Uterus (tissue), 4 donors: ENCODE measurements around the gene C1orf21. TPM values are rescaled to one million over a fixed set of nuclear protein-coding genes. Genes with fewer than 3 reads are reported as not detected.

Experiments
- DNase-seq, 2 donors: peaks; one replicate each; pipeline ENCODE4 v3.0.0-alpha.2; 2019 to 2020
- H3K27ac ChIP-seq, 2 donors: fragments of 200-600 bp; sonication (generic); 1 replicate in 1 of 2; 2 replicates in 1 of 2; pipeline ENCODE4 v1.5.1; 2016 to 2018
- H3K27me3 ChIP-seq, 2 donors: fragments of 200-600 bp; sonication (generic); one replicate each; pipeline ENCODE4 v1.5.1; 2018 to 2019; ENCODE audit warnings: control low read depth in 1 of 2
- H3K36me3 ChIP-seq, 2 donors: fragments of 200-600 bp; sonication (generic); one replicate each; pipeline ENCODE4 v1.5.1; 2019; ENCODE audit warnings: control low read depth in 1 of 2
- H3K4me1 ChIP-seq, 2 donors: fragments of 200-600 bp; sonication (generic); one replicate each; pipeline ENCODE4 v1.5.1; 2018 to 2019; ENCODE audit warnings: control low read depth in 1 of 2
- H3K4me3 ChIP-seq, 2 donors: fragments of 200-600 bp; sonication (generic); 1 replicate in 1 of 2; 2 replicates in 1 of 2; pipeline ENCODE4 v1.5.1; 2018 to 2019; ENCODE audit warnings: mild to moderate bottlenecking in 1 of 2
- H3K9me3 ChIP-seq, 2 donors: fragments of 200-600 bp; sonication (generic); one replicate each; pipeline ENCODE4 v1.5.1; 2019; ENCODE audit warnings: control low read depth in 1 of 2
- CTCF ChIP-seq, 4 experiments: fragments of 200-600 bp in 2 of 4; fragments of 450-650 bp in 2 of 4; sonication (generic) in 2 of 4; IDR thresholded peaks; one replicate each; pipeline ENCODE4 v1.5.1; 2016 to 2019; ENCODE audit warnings: antibody characterized with exemption in 4 of 4, mild to moderate bottlenecking in 2 of 4, moderate library complexity in 1 of 4
- POLR2A ChIP-seq, 2 donors: fragments of 450-650 bp; IDR thresholded peaks; one replicate each; pipeline ENCODE4 v1.6.1; 2016; ENCODE audit warnings: antibody characterized with exemption in 2 of 2, mild to moderate bottlenecking in 1 of 2, moderate library complexity in 1 of 2
- intact Hi-C: fragments of 100-400 bp; cut with DNase I; formaldehyde crosslinking; loops from one replicate; pipeline ENCODE4 v1.15.1; 2023; ENCODE audit warnings: low total_unique reads
- total RNA-seq, 4 donors: library from RNA; depleted of rRNA in 3 of 4; stranded (reverse); fragments of >200 nt in 3 of 4; gene quantifications; one replicate each; pipeline versions ENCODE4 v1.1.0 to v1.2.4, GENCODE V29; 2014 to 2023
- donor health status: DM: yes; HTN: yes; CAD: no.

C1orf21 gene
- total RNA-seq, 4 donors from 2014 or later = 15.0 to 71.0 (median 44.5) TPM

GRCh38 chr1:184635980-184636431 is 249.2 kb downstream of the C1orf21 start:
- no peak for DNase-seq
- no peak overlapping the region for H3K27ac ChIP-seq
- intact Hi-C loops = no loop called here
- TF ChIP-seq POLR2A (IDR thresholded peaks at IDR 0.05) = no peak
- no peak for TF ChIP-seq CTCF (IDR thresholded peaks at IDR 0.05)
- no peaks in the 10 kb centered on the region for H3K36me3 ChIP-seq
- H3K4me3 ChIP-seq = no peak overlapping the region
- no peaks in the 10 kb centered on the region for H3K4me1 ChIP-seq
- H3K9me3 ChIP-seq = no peaks in the 10 kb centered on the region
- H3K27me3 ChIP-seq = no peaks in the 10 kb centered on the region

- intact Hi-C loops = no loop called here
- DNase-seq = no peak
- Histone ChIP-seq H3K9me3 (no peaks in the 10 kb centered on the region), H3K4me3 (no peak overlapping the region), H3K4me1 (no peaks in the 10 kb centered on the region), H3K27ac (no peak overlapping the region), H3K36me3 (no peaks in the 10 kb centered on the region), H3K27me3 (no peaks in the 10 kb centered on the region)
- TF ChIP-seq POLR2A (IDR thresholded peaks at IDR 0.05) = no peak
- no peak for TF ChIP-seq CTCF (IDR thresholded peaks at IDR 0.05)
Measured at GRCh38 chr1:184637664-184638240, 250.9 kb downstream of the C1orf21 start.

- Histone ChIP-seq H3K36me3 (no peaks in the 10 kb centered on the region), H3K4me1 (no peaks in the 10 kb centered on the region), H3K9me3 (no peaks in the 10 kb centered on the region), H3K4me3 (no peak overlapping the region), H3K27me3 (no peaks in the 10 kb centered on the region), H3K27ac (no peak overlapping the region)
- TF ChIP-seq CTCF (IDR thresholded peaks at IDR 0.05) (no peak), POLR2A (IDR thresholded peaks at IDR 0.05) (no peak)
- intact Hi-C loops = no loop called here
- no peak for DNase-seq
Measured at GRCh38 chr1:184639205-184639604, 252.4 kb downstream of the C1orf21 start.

GRCh38 chr1:184640505-184640904 is 253.7 kb downstream of the C1orf21 start:
- Histone ChIP-seq H3K27me3 (no peaks in the 10 kb centered on the region), H3K27ac (peak overlapping the region; percentile 9 to 10), H3K4me3 (no peak overlapping the region), H3K4me1 (no peaks in the 10 kb centered on the region), H3K36me3 (no peaks in the 10 kb centered on the region), H3K9me3 (no peaks in the 10 kb centered on the region)
- TF ChIP-seq POLR2A (IDR thresholded peaks at IDR 0.05) = no peak
- TF ChIP-seq CTCF (IDR thresholded peaks at IDR 0.05) = no peak
- intact Hi-C loops = no loop called here
- no peak for DNase-seq

GRCh38 chr1:184641894-184642293 is 255.1 kb downstream of the C1orf21 start:
- Histone ChIP-seq H3K27me3 (no peaks in the 10 kb centered on the region), H3K4me3 (no peak overlapping the region), H3K9me3 (no peaks in the 10 kb centered on the region), H3K36me3 (no peaks in the 10 kb centered on the region), H3K4me1 (no peaks in the 10 kb centered on the region), H3K27ac (no peak overlapping the region)
- intact Hi-C loops = no loop called here
- no peak for DNase-seq
- TF ChIP-seq POLR2A (IDR thresholded peaks at IDR 0.05) (no peak), CTCF (IDR thresholded peaks at IDR 0.05) (no peak)
